ENCODE results near the gene DAPK1.

GRCh38 chr9:87594662-87595061, 97.0 kb downstream of the DAPK1 start:
- TF ChIP-seq CTCF (IDR thresholded peaks at IDR 0.05) (no peak), POLR2AphosphoS5 (IDR thresholded peaks at IDR 0.05) (no peak), POLR2A (IDR thresholded peaks at IDR 0.05) (no peak)

Measured in suprapubic skin (tissue), 4 donors.